GM12891 (cell line): ENCODE data around the gene SIX4.

Experiments used
- POLR2A ChIP-seq: IDR thresholded peaks from 2 replicates; pipeline ENCODE4 v1.6.1; 2011; ENCODE audit warnings: low read depth, low read length, control low read depth
- POLR2AphosphoS5 ChIP-seq: IDR thresholded peaks from 2 replicates; pipeline ENCODE4 v1.6.1; 2011; ENCODE audit warnings: low read depth, low read length, control low read depth

- TF ChIP-seq POLR2AphosphoS5 = no peak
- TF ChIP-seq POLR2A = no peak
Observed at GRCh38 chr14:60710494-60710893, 13.7 kb downstream of the SIX4 start.
